Measurements from ENCODE around the gene SLN.

- TF ChIP-seq HDAC8 (tag; IDR thresholded peaks at IDR 0.05) (no peak), THRB (CRISPR knock-in tag; conservative IDR thresholded peaks at IDR 0.05) (no peak)
Measured at GRCh38 chr11:107682572-107682971, 29.3 kb downstream of the SLN start.
